Endometrium (tissue), 2 donors: ENCODE results near the gene STXBP5L.
A peak's percentile ranks its signal among the peaks of the same experiment; 100 is the strongest.
"Not testable (repeated sequence)": the region's sequence is repeated elsewhere in the genome, so short reads cannot be mapped to it uniquely, and the experiment has no call there.

Experiments
- FAIRE-seq: peaks from 2 replicates; lab custom pipeline; 2012; peaks lifted over from hg19 to GRCh38; lab: Jason Lieb, UNC
- donor health status: control.
- donor health status: control.

The STXBP5L gene

DNA sequence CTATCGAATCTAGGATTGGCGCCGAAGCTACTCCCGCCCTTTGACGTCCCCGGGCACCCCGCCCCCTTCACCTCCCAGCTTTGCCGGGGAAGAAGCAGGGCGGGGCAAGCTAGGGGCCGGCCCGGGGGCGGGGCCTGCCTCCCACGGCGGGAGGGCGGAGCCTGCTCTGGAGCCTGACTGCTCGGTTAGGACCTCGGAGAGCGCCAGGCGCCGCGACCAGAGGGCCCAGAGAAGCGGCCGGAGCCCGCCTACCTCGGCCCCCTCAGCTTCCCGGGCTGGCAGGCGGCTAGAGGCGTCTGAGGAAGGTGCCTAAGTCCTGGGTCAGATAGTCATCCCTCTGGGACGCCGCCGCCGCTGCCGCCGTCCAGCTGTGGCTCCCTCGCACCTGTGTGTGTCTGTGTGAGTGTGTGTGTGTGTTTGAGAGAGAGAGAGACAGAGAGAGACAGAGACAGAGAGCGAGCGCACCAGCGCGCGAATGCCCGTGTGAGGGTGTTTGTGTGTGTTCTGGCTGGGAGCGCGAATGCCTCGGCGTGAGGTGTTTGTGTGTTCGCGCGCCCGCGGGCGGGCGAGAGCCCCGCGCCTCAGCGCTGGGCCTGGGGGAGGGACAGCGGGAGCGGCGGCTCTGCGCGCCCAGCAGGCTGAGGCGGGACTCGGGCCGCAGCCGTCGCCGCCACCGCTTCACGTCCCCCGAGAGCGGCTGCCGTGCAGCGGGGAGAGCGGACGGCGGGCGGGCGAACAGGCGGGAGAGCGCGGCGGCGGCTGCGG lies at the start of gene STXBP5L:
STXBP5L (plus strand) TSS at position 176 of the 765 bp plus-strand sequence. CDS start 1,374 bp downstream, outside the sequence.
- no peak for FAIRE-seq

GRCh38 chr3:120858521-120858920 lies 49.5 kb upstream of the STXBP5L start:
- FAIRE-seq, result no peak

GRCh38 chr3:120864541-120864940 lies 43.5 kb upstream of the STXBP5L start:
- FAIRE-seq, result no peak

DNA sequence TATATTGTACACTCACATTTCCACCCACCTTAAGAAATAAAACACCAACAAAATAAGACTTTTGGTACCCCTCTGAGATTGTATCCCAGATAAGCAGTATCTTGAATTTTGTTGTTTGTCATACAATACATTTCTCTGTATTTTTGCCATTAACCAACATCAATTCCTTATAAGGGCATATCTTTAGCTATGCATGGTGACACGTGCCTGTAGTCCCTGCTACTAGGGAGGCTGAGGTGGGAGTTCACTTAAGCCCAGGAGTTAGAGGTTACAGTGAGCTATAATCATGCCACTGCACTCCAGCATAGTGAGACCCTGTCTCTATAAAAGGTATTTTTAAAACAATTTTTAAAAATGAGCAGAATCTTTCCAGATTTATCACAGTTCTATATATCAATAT lies 32.5 kb upstream of the STXBP5L start:
- FAIRE-seq, result no peak

DNA sequence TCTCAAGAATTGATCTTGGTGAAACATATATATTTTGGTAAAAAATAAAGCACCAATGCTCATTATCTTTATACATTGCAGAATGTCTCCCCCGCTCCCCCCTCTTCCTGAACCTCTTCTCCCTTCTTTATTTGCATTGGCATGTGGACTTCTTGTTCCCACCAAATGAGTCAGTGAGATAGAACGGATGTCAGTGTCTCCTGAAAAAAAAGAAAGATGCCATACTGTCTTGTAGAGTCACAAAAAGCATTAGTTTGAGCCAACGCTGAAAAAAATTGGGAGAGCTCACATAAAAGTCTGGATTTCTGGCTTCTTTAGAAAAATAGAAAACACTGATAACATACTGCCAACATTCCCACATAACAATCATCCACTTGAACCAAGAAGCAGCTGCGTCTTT lies 32.0 kb upstream of the STXBP5L start:
- FAIRE-seq, result no peak

GRCh38 chr3:120879411-120879810 lies 28.6 kb upstream of the STXBP5L start:
- FAIRE-seq, result no peak

GRCh38 chr3:120892921-120893320 lies 15.1 kb upstream of the STXBP5L start:
- FAIRE-seq, result no peak

- FAIRE-seq, result peak; percentile 98
Measured at GRCh38 chr3:120894316-120895057, 13.5 kb upstream of the STXBP5L start.

DNA sequence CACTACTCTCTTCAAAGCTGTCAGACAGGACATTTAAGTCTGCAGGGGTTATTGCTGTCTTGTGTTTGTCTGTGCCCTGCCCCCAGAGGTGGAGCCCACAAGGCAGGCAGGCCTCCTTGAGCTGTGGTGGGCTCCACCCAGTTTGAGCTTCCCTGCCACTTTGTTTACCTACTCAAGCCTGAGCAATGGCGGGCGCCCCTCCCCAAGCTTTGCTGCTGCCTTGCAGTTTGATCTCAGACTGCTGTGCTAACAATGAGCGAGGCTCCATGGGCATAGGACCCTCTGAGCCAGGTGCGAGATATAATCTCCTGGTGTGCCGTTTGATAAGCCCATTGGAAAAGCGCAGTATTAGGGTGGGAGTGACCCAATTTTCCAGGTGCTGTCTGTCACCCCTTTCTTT lies 6.3 kb upstream of the STXBP5L start:
- not testable (repeated sequence) for FAIRE-seq

GRCh38 chr3:120903221-120903620 lies 4.8 kb upstream of the STXBP5L start:
- FAIRE-seq, result no peak

DNA sequence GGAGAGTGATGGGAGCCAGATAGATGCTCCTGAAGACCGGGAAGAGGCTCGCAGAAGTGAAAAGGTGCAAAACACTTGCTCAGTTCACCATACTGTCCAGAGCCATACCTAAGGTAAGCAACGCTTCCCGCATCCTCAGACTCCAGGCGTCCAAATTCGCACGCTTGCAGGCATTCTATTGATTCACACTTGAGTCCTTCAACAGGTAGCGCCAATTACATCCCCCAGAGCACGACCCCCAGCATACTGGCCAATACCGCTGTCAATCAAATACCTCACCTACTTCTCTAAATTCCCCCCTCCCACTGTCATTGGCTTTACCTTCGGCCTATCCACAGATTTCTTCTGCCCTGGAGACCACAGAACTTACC lies 361 bp upstream of the STXBP5L start:
- FAIRE-seq, result no peak

- FAIRE-seq, result no peak
Measured at GRCh38 chr3:120908795-120909601, 993 bp downstream of the STXBP5L start.

DNA sequence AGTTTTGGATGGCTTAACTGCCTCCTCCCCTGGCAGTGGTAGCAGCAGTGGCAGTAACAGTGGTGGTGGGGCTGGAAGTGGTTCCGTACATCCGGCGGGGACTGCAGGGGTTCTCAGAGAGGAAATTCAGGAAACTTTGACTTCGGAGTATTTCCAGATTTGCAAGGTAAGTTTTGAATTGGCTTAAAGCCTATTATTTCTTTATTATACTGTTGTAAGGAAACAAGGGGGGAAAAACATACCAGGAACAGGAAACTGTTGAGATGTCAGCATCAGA lies 1.5 kb downstream of the STXBP5L start:
- no peak for FAIRE-seq

GRCh38 chr3:120926146-120926545 lies 18.1 kb downstream of the STXBP5L start:
- no peak for FAIRE-seq

- no peak for FAIRE-seq
Measured at GRCh38 chr3:120928991-120929390, 21.0 kb downstream of the STXBP5L start.

DNA sequence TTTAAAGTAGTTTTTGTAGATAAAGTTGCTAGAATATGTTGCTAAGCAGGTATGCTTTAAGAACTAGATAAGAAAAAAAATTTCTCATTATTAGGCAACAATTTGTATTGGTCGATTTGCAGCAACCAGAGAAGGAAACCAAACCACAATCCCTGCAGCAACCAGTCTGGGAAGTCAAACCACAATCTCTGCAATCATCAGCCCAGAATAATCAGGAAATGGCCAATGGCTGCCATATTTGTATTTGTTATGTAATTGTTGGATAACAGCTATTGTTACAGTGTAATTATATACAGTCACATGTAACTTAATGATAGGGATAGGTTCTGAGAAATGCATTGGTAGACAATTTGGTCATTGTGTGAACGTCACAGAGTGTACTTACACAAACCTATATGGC lies 23.6 kb downstream of the STXBP5L start:
- FAIRE-seq, result no peak

DNA sequence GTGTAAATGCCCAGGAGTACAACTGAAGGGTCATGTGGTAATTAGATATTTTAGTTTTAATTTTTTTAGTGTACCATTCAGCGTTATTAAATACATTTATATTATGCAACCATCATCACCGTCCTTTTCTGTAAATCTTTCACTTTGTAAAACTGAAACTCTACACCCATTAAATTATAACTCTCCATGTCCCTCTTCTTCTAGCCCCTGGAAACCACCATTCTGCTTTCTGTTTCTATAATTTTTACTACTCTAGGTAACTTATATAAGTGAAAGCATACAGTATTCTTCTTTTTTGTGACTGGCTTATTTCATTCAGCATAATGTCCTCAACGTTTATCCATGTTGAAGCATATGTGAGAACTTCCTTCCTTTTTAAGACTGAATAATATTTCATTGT lies 48.1 kb downstream of the STXBP5L start:
- FAIRE-seq, result no peak

- no peak for FAIRE-seq
Measured at GRCh38 chr3:120982608-120983320, 74.8 kb downstream of the STXBP5L start.

- no peak for FAIRE-seq
Measured at GRCh38 chr3:120983321-120983665, 75.3 kb downstream of the STXBP5L start.

GRCh38 chr3:120983841-120984240 lies 75.8 kb downstream of the STXBP5L start:
- no peak for FAIRE-seq

- no peak for FAIRE-seq
Measured at GRCh38 chr3:120985242-120985641, 77.2 kb downstream of the STXBP5L start.

- FAIRE-seq, result no peak
Measured at GRCh38 chr3:120988994-120989393, 81.0 kb downstream of the STXBP5L start.

DNA sequence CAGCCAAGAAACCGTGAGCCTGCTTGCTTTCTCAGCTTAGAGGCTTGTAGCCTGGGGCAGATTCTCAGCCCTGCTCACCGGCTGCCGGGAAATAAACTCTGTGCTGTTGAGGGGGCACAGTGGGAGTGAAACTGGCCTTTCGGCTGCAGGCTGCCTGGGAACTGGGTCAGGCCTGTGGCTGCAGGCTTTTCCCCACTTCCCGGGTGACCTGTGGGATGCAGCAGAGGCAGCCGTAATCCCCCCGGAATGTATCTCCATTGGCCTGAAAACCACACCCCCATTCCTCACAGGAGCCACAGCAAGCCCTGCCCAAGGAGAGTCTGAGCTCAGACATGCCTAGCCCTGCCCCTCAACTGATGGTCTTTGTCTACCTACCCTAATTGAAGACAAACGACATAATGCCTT lies 110.9 kb downstream of the STXBP5L start:
- FAIRE-seq, result no peak
